Measurements from ENCODE around the gene FMNL2.

The FMNL2 gene

DNA sequence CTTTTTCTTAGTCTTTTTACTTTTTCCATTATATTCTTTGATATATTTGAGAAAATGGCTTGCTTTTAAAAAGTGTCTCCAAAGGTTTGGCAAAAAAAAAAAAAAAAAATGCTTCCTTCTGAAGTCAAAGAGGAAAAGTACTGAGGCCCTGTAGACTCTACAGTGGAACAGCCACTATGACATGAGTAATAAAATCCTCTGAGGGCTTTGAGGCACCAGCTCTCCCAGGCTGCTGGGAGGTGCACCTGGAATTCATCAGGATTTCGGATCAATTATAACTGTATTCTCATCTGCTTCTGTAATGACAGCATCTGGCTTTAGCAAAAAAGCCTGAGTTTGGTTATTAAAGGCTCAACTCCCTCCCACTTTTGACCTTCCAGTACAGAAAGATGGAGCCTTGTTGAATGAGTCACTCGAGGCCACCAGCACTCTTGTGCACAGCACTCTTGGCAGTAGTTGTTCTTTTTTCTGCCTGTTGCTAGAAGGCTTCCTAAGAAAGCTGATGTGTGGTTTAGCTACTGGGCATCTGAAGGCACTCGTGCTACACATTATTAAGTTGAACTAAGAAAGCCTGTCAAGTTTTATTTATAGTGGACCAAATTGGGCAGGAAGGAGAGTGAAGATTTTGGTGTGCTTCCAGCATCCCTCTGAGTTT is 251.0 kb downstream of the FMNL2 start:
- TF ChIP-seq TOX (CRISPR knock-in tag; IDR thresholded peaks at IDR 0.05; ENCODE audit: borderline replicate concordance) (0 out of 2 replicates have a peak, but pooled peaks have one; percentile 34), GLIS3 (CRISPR knock-in tag; IDR thresholded peaks at IDR 0.05) (no peak), ZC3H10 (CRISPR knock-in tag; IDR thresholded peaks at IDR 0.05) (no peak), ARNTL (CRISPR knock-in tag; IDR thresholded peaks at IDR 0.05; ENCODE audit: borderline replicate concordance, low read depth) (no peak), TCF4 (CRISPR knock-in tag; IDR thresholded peaks at IDR 0.05; ENCODE audit: borderline replicate concordance) (peak; percentile 23; the same call in 1 of the 2 replicates), ESRRG (CRISPR knock-in tag; IDR thresholded peaks at IDR 0.05) (no peak), ZNF8 (CRISPR knock-in tag; IDR thresholded peaks at IDR 0.05) (no peak), SNAI2 (CRISPR knock-in tag; IDR thresholded peaks at IDR 0.05) (no peak), ISL1 (CRISPR knock-in tag; IDR thresholded peaks at IDR 0.05) (peak; percentile 65)
- TF ChIP-seq, protein P1, sequence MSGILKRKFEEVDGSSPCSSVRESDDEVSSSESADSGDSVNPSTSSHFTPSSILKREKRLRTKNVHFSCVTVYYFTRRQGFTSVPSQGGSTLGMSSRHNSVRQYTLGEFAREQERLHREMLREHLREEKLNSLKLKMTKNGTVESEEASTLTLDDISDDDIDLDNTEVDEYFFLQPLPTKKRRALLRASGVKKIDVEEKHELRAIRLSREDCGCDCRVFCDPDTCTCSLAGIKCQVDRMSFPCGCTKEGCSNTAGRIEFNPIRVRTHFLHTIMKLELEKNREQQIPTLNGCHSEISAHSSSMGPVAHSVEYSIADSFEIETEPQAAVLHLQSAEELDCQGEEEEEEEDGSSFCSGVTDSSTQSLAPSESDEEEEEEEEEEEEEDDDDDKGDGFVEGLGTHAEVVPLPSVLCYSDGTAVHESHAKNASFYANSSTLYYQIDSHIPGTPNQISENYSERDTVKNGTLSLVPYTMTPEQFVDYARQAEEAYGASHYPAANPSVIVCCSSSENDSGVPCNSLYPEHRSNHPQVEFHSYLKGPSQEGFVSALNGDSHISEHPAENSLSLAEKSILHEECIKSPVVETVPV (CRISPR knock-in tag; IDR thresholded peaks at IDR 0.05), result no peak
- ATAC-seq, result peak; percentile 96

DNA sequence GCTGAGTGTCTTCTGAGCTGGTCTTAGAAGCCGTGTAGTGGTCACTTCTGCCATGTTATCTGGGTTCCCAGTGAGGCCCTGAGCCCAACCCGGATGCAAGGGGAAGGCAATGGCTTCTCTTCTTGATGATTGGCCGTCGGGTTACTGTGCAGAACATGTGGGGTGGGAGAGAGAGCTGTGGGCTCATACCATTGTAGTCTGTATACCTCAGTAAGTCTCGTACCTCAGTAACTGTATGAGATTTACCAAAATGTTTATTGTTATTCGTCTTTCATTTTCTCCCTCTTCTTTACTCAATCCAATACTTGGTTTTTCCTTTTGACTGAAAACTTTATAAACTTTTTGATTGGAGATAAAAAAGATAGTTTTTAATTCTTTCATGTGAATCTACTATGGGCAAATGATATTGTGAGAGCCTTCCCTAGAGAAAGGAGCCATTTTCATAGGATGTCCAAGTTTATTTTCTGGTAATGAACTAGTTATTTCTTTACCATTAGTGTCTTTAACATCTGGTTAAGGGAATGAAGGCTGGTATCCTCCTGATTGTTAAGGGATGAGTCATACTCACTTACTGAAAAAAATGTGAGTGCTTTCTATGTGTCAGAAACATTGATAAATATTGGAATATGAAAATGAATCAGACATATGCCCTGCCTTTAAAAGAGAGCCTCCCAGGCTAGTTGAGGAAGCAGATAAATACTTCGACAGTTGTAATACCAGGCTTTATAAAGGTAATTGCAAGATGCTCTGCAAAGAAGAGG is 252.4 kb downstream of the FMNL2 start:
- peak; percentile 6; the same call in 2 of the 3 replicates for ATAC-seq

GRCh38 chr2:152588998-152589397 is 254.0 kb downstream of the FMNL2 start:
- no peak for ATAC-seq
- no peak for TF ChIP-seq TOX (CRISPR knock-in tag; IDR thresholded peaks at IDR 0.05; ENCODE audit: borderline replicate concordance)
- no peak for TF ChIP-seq ZNF8 (CRISPR knock-in tag; IDR thresholded peaks at IDR 0.05)
- TF ChIP-seq BACH2 (CRISPR knock-in tag; IDR thresholded peaks at IDR 0.05; ENCODE audit: borderline replicate concordance), result no peak
- TF ChIP-seq ZFP3 (CRISPR knock-in tag; IDR thresholded peaks at IDR 0.05), result no peak
- no peak for TF ChIP-seq ZFP30 (CRISPR knock-in tag; IDR thresholded peaks at IDR 0.05)
- no peak for TF ChIP-seq ZC3H10 (CRISPR knock-in tag; IDR thresholded peaks at IDR 0.05)
- TF ChIP-seq, protein P2, sequence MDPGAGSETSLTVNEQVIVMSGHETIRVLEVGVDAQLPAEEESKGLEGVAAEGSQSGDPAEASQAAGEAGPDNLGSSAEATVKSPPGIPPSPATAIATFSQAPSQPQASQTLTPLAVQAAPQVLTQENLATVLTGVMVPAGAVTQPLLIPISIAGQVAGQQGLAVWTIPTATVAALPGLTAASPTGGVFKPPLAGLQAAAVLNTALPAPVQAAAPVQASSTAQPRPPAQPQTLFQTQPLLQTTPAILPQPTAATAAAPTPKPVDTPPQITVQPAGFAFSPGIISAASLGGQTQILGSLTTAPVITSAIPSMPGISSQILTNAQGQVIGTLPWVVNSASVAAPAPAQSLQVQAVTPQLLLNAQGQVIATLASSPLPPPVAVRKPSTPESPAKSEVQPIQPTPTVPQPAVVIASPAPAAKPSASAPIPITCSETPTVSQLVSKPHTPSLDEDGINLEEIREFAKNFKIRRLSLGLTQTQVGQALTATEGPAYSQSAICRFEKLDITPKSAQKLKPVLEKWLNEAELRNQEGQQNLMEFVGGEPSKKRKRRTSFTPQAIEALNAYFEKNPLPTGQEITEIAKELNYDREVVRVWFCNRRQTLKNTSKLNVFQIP (CRISPR knock-in tag; IDR thresholded peaks at IDR 0.05; ENCODE audit: borderline replicate concordance, low read depth), result no peak
- no peak for TF ChIP-seq ISL1 (CRISPR knock-in tag; IDR thresholded peaks at IDR 0.05)
- no peak for TF ChIP-seq GLIS3 (CRISPR knock-in tag; IDR thresholded peaks at IDR 0.05)
- no peak for TF ChIP-seq OSR1 (CRISPR knock-in tag; IDR thresholded peaks at IDR 0.05)
- TF ChIP-seq, protein P1 (CRISPR knock-in tag; IDR thresholded peaks at IDR 0.05), result no peak
- TF ChIP-seq TSHZ2 (CRISPR knock-in tag; IDR thresholded peaks at IDR 0.05), result no peak
- no peak for TF ChIP-seq RARB (CRISPR knock-in tag; IDR thresholded peaks at IDR 0.05)
- TF ChIP-seq PATZ1 (CRISPR knock-in tag; IDR thresholded peaks at IDR 0.05; ENCODE audit: borderline replicate concordance), result no peak
- TF ChIP-seq ARNTL (CRISPR knock-in tag; IDR thresholded peaks at IDR 0.05; ENCODE audit: borderline replicate concordance, low read depth), result no peak
- TF ChIP-seq ZNF565 (CRISPR knock-in tag; conservative IDR thresholded peaks at IDR 0.05; ENCODE audit: low read depth), result no peak
- no peak for TF ChIP-seq ESRRG (CRISPR knock-in tag; IDR thresholded peaks at IDR 0.05)
- no peak for TF ChIP-seq TCF4 (CRISPR knock-in tag; IDR thresholded peaks at IDR 0.05; ENCODE audit: borderline replicate concordance)

More for the DNA sequence above, 252.4 kb downstream of the FMNL2 start:
- TF ChIP-seq ISL1 (CRISPR knock-in tag; IDR thresholded peaks at IDR 0.05) (0 out of 2 replicates have a peak, but pooled peaks have one; percentile 25), CSDC2 (CRISPR knock-in tag; IDR thresholded peaks at IDR 0.05) (no peak)
